Measurements from ENCODE around the gene SIRT7.
"Not testable (repeated sequence)": the region's sequence is repeated elsewhere in the genome, so short reads cannot be mapped to it uniquely, and the experiment has no call there.

The SIRT7 gene

DNA sequence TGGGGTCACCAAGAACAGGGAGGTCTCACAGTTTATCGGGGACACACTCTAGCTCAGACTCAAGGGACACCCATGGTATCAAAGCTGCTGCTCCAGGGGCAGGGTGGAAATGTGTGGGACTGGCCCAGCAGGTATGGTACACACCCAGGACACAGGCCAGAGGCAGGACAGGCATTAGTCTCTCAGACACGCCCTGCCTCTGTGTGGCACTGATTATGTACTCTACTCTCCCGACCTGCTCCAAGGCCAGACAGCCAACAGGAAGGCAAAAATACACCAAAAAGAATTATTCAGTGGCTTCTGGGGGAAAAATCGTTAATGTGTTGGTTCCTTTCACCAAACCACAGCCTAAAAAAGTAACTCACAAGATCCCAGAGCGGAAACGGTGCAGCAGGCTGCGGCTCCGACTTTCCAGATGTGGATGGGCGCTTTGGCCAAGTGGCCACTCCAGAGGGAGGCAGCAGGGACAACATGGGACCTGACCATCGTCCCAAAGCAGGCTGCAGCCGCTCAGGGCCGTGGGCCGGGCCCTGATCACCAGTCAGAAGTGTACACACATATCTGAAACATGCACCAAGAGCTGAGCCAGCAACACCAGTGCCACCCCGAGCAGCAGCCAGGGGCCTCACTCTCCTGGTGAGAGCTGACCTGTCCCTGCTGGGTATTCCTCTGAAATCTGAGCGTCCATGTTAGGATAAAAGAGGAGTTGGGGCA is 1.0 kb upstream of the SIRT7 start:
- no peak for DNase-seq

DNA sequence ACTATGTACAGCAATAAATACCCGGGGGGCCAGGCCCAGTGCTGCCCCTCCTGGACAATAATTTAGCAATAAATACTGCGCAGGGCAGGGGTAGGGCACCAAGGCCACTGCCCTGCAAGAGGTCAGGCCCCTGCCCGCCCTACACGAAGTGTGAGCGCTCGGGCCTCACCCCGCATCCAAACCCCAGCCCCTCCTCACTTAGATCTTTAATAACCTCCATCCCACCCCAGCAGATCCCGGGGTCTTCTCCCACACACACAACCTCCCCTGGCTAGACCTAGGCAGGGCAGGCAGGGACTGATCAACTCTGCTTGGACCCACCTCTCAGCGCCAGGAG is 325 bp upstream of the SIRT7 start:
- not testable (repeated sequence) for DNase-seq

DNA sequence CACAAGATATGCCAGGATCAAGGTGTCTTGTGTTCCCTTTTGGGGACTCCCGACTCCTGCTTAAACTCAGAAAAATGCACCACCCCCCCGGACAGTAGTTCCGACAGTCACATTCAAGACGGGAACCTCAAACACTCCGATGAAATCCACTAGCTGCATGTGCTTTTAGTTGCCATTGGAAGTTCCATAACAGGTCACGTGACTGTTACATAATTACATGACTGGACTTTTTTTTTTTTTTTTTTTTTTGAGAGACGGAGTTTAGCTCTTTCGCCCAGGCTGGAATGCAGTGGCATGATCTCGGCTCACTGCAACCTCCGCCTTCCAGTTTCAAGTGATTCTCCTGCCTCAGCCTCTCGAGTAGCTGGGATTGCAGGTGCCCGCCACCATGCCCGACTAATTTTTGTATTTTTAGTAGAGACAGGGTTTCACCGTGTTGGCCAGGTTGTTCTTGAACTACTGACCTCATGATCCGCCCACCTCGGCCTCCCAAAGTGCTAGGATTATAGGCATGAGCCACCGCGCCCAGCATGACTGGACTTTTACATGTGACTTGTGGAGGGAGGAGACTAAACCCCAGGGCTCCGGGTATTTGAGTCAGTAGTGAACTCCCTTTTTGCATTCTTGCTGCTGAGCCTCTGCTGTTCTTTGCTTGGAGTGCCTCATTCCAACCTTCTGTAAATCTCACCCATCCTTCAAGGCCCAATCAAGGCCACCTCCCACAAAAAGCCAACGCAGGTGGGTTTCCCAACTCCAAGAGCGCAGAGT is 1.6 kb downstream of the SIRT7 start:
- DNase-seq, result peak; percentile 83 to 88 (median 87)

DNA sequence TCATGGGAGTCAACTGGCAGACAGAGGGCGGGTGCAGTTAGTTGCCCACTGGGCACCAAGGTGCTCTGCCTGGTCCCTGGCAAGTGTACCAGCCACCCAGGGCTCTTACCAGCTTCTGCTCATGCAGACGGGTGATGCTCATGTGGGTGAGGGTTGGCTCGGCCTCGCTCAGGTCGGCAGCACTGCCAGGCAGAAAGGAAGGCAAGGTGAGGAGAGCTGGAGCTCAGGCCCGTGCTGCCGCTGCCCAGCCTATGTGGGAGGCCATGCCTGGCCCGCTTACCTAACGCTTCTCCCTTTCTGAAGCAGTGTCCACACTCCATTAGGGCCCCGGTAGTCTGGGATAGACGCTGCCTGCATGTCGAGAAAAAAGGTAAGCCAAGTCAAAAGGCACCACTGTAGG is 2.6 kb downstream of the SIRT7 start:
- no peak for DNase-seq

DNA sequence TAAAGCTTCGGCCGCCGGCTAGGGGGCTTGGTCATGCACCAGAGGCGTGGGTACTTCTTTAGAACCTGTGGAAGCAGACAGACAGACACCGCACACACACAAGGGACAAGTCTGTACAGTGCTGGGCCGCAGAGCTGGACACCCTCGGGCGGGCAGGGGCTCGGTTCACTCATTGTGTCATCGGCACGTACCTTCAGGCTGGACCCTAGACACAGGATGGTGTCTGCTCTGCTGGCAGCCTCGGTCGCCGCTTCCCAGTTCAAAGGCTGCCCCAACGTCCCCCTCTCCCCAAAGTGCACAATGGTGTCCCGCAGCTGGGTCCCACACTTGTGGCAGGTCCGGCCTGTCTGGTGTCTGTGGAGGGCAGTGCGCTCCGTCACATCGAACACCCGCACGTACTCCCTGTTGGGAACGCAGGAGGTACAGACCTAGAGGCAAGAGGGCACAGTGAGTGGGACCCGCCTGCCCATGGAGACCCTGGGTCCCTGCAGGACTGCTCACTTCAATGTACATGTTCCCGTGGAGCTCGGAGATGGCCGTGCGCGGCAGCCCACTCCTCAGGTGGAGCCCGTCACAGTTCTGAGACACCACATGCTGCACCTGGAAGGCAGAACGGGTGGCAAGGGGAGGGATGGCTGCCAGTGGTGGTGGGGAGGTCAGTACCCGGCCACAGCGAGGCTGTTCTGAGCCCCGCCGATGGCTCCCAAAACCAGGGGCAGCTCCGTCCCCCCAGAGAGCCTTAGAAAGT is 3.7 kb downstream of the SIRT7 start:
- DNase-seq, result no peak

DNA sequence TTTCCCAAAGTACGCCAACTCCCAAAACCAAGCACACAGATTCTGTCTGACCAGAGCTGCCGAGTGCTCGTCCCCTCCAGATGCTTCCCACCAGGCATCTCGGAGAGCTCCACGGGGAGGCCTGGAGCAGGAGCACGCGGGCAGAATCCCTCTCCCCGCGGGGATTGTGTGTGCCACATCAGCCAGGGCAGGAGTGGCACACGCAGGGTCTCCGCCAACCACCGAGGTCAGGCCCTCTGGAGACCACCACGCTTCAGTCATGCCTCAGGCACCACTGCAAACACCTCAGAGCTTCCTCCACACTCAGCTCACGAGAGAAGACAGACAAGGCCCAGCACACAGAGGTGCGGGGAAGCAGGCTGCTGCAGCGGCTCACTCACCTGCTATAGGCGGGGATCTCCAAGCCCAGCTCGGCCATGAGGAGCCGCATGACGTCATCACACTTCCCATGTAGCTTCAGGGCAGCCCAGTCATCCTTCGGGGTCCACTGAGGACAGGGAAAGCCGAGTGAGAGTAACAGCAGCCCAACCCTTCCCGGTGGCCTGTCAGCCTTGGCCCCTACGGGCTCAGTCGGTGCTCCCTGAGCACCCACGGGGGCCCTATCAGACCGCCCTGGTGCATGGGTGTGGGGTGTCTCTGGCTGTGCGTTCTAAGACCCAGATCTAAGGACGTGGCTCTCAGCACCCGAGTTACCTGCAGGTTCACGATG is 4.4 kb downstream of the SIRT7 start:
- no peak for DNase-seq

DNA sequence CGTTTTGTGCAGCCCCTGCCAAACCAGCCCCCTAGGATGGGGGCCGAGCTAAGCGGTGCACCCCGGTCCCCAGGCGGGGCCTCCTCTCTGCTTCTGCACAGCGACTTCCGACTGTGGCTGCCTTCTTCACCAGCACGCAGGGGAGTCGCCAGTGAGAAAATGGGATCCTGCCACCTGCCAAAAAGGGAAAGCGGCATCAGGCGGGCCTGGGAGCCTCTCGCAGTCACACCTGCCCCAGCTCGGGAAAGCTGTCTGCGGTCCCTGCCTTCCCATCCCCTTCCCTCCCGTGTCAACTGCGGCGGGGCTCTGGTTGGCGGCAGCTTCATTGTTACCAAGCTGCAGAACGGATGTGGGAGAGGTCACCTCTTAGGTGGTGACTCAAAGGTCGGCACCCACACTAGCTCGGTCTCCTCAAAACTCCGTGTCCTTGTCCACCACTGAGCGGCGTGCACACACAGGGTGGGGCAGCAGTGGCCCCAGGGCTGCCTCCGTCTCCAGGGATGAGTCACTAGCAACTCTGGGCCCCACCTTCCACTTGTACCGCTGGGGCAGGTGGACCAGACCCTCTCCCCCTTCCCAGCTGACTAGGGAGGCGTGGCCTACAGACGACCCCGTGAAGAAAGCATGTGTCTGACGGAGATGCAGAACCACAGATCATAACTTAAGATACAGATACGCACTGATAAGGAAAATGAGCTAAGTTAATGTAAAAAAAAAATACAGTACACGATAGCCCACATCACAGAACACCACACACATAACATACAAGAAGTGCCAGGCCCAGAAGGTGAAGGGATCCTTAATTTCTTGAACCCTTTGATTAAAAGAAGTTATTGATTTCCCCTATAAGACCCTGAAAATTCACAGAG is 5.3 kb downstream of the SIRT7 start:
- no peak for DNase-seq

DNA sequence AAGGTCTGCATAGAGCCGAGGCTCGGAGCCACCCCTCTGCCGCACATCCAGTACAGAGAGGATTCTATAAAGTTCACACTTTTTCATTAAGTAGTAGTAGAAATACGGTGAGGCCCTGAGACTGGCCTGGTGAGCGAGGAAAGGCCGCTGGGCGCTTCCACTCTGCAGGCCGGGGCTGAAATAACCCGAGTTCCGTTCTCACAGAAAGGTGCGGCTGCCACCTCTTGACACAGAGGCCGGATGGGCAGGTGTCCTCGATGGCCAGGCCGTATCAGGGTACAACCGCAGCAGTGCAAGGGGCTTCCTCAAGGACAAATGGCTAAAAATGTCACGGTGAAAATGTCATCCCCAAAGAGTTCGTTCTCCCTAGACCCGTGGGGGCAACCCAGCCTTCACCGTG is 6.0 kb downstream of the SIRT7 start:
- no peak for DNase-seq

DNA sequence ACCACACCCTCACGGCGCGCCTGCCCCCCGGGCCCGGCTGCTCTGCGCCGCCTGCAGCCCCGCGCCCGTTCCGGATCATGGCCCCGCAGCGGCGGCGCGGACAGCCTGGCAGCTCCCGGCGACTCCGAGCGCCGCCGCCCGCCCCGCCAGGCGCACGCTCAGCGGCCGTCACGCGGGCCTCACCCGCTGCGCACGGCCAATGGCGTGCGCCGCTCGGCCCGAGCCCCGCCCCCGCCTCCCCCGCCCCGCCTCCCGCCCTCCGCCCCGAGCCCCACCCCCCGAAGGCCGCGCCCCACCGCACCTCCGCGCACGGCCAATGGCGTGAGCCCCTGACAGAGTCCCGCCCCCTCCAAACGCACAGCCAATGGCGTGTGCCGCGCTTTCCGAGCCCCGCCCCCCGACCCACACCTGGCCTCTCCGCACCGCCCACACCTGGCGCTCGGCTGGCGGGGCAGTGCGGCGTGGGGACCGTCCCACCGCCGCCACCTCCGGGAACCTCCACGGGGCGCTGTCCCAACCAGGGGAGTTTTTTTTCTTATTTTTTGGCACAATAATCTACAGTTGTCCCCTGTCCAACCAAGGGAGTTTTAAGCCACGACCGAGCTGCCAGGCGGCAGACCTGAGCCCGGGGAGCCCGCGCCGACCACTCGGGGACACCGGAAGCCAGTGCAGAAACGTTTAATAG is 6.6 kb downstream of the SIRT7 start, which contains the start of gene PCYT2:
TSS of gene PCYT2 (minus strand) at position 123 of the 685 bp plus-strand sequence. CDS start at position 79, 44 bp downstream.
- DNase-seq, result peak; percentile 89 to 96 (median 94)

DNA sequence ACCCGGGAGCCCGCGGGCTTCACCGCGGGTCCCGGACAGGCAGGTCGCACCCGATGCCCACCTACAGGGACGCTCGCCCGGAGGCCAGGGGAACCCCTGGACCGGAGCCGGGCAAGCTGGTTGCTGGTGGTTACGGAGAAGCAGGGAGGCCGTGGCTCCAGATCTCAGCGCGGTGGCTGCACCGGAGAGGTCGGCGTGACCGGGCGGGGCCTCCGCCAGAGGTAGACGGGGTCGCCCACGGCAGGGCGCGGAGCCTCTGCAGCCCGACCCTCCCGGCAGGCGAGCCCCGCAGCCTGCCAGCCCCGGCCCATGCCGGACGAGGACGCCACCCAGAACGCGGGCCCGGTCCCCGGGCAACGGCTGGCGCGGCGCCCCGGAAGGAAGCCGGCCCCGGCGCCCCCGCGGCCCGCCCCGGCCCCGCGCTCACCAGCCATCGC is 7.1 kb downstream of the SIRT7 start:
- DNase-seq, result no peak

DNA sequence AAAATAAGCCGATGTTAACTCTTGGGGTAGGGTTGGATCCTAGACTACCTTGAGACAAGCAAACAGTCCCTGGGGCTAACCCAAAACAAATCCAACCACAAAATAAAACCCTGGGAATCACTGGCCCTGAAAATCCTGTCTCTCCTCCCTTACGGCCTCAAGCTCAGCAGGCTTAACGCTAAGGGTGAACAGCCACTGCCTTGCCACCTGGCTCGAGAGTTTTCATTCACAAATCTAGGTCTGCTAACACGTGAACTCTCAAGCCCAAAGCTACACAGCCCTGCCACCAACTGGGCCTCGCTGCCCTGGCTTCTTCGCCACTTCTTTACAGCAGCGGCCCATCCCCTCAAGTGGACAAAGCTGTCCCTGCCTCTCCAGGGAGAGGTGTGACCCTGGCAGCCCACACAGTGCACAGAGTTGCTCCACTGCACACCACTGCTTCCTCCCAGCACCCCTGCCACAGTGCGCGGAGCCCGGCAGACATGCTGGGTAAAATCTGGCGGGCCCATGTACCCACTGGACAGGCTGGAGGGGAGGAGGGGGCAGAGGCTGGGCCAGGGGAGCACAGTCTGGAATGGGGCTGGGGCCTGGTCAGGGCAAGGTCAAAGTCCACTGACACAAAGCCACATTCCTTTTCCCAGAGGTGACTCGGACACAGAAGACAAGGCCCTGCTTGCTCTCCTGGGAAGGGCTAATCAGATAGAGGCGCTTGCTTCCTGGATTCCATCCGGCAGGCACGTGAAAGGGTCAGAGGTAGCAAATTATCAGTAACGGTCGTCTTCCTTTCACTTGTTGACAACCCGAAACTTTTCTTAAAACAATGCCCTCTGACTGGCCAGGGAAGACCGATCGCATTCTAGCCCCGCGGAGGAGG is 7.8 kb downstream of the SIRT7 start:
- peak in 2 of 3 donors; percentile 31 to 44 for DNase-seq

DNA sequence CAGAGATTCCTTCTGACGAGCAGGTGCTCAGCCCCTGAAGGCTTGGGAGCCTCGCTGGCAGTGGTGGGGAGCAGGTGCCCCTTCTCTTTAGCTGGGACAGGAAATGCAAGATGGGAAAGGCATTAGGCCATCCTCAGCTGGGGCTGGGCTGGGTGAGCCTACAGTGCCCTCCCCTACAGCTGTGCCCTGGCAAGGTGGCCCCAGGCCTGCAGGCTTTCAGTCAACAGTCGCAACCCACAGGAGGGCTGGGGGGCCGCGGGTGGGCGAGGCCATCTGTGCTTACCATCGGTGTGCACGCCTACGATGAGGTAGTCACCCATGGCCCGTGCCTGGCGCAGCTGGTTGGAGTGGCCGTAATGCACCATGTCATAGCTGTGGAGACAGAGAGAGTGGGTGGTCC is 8.7 kb downstream of the SIRT7 start:
- no peak for DNase-seq

DNA sequence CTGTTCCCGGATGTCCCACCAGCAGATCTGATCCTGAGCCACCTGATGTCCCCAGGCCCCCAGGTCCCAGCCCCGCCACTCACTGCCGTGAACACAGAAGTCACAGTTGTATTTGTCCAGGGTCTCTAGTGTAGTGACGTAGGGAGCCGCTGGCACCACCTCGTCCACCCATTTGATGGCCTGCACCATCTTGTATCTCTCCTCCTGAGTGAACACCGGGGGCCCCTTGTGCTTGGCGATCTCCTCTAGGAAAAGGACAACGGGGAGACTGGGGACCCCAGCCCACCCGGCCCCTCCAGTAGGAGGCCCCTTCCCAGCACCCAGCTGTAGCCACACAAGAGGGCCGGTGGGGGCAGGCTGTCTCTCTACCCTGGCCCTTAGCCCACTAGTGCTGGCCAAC is 9.2 kb downstream of the SIRT7 start:
- no peak for DNase-seq

DNA sequence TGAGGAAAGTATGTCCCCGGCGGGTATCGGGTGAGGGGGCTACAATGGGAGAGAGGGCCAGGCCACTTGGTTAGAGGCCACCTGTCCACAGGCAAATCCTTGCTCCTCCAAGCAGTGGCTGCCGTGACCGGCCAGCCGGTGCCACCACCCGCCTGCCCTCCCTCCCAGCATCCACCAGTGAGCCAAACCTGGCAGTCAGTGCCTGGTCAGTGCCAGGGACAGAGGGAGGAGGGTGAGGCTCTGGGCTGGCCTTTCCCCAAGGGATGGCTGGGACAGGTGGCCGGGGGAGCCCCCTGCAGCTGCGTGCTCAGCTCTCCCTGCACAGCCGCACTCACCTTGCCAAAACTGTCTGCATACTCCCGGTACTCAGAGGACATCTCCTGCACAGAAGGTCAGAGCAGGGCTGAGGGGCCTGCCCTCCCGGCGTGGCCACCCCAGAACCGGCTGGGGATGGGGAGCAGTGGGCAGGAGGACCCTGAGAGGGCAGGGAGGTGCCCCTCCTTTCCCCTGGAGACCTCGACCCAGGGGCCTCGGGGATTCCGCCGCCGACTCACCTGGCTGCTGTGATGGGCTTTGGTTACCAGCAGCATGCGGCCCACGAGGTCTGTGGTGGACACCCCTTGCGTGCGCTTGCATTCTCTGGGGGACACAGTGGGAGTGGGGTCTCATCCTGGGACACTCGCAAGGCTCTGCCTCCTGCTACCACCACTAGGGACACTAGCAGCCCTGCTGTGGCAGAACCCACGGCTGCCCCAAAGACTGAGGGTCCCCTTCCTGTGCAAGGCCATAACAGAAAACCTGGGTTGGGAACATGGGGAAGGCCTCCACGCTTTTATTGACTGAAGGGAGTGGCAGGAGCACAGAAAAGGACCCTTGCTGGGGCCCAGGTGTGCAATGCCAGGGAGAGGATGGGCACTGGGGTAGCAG is 10.5 kb downstream of the SIRT7 start:
- DNase-seq, result no peak

DNA sequence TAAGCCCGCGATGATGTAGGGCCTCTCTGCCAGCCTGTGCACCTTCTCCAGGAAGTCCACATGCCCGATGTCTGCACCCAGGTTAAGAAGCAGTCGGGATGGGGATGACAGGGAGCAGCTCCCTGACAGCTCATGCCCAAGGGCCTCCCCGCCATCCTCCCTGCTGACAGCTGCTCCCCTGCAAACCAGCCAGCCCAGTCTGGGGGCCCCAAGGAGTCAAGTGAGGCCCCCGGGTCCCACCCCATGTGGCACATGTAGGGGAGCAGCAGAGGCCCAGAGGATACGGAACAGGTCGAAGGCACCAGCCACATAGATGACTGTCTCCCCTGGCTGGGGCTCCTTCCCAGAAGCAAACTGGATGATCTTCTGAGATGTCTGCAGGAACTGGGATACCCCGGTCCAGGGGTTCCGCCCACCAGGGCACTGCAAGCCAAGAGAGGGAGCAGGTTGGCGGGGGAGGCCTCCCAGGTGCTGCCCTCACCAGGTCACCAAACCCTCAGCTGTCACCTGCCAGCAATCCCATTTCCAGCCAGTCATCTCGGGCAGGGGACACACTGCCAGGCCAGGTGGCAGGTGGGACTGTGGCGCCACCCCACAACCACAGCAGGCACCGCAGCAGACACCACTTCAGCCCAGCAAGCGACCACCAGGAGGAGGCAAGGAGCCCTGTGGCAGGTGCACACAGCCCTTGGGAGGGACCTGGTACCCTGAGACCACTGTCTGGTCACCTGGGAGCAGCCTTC is 11.3 kb downstream of the SIRT7 start:
- DNase-seq, result no peak

DNA sequence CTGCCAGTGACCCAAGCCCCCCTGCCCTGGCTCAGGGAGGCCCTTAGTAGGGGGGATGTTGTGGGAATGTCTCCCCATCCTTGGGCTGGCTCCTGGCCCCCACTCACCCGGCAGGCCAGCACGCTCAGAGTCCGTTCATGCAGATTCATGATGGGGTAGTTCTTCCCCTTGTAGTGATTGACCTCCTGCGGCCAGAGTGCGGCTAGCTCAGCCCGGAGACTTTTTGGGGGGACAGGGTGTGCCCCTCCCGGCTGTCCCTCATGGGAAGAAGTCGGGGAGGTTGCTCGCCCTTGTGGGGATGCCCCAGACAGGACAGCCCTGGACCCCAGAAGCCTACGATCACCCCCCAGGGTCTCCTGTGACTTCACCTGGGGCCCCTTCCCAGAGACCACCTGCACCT is 12.0 kb downstream of the SIRT7 start:
- no peak for DNase-seq

DNA sequence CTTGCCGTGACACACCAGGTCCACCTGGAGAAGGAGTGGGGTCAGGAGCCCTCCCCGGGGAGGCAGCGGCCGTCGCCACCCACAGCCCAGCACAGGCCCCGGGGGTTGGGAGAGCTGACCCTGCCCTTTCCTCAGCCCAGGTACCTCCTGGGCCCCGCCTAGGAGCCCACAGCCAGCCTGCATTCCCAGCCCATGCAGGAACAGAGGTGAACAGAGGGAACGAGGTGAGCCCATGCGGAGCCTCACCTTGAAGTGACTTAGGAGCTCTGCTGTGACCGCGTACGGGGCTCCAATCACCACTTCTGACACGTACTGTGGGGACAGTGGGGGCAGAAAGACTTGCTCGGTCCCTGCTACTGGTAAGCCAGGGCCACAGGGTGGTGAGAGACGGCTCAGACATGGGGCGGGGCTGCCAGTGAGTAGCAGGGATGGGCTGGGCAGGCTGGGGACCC is 12.5 kb downstream of the SIRT7 start:
- DNase-seq, result no peak
